C1 segment of cervical spinal cord (tissue), 14 donors: ENCODE data around the gene QRFP.

Source experiments
- DNase-seq, 14 donors: peaks; one replicate each; lab custom pipeline; 2025; lab: John Stamatoyannopoulos, UW

QRFP gene

DNA sequence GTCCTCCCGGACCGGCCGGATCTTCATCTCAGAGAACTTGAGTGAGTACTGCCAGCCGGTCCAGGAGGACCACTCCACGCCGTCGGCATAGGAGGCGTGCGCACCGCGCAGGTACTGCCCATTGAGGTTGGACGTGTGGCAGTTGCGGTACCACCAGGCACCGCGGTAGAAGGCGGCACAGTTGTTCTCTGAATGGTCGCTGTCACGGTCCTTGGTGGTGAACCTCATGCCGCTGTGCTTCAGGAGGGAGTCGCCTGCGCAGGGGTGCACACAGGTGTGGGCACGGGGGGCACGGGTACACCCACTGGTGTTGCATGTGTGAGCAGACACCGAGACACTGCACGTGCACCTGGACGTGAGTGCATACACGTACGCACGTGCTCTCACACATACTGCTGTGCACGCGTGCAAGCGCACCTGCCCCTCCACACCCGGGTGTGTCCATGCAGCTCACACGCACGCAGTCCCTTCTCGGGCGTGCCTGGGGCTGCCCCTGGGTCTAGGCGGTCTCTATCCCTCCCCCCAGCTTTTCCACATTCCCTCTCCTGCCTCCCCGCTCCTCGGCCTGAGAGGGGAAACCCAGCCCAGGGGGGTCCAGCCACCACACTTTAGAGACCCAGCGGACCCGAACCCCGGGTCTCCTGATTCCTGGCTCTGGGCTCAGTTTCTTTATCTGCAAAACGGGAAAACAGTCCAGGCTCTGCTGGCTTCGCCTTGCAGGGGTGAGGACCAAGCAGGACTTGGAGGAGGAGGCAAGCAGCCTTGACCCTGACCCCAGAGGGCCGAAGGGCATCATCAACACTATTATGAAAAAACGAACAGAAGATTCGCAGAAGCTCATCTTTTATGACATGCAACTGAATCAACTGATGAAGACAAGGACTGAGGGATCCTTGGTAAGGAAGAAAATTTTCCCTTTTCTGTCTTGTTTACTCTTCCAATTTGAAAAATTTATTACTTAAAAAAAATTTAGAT is 7.7 kb upstream of the QRFP start:
- no peak for DNase-seq

GRCh38 chr9:130903194-130904069 is 6.8 kb upstream of the QRFP start:
- no peak for DNase-seq

- DNase-seq = no peak
Measured at GRCh38 chr9:130902204-130903185, 5.9 kb upstream of the QRFP start.

GRCh38 chr9:130901498-130902203 is 5.0 kb upstream of the QRFP start:
- no peak for DNase-seq

- no peak for DNase-seq
Measured at GRCh38 chr9:130900701-130901497, 4.3 kb upstream of the QRFP start.

DNA sequence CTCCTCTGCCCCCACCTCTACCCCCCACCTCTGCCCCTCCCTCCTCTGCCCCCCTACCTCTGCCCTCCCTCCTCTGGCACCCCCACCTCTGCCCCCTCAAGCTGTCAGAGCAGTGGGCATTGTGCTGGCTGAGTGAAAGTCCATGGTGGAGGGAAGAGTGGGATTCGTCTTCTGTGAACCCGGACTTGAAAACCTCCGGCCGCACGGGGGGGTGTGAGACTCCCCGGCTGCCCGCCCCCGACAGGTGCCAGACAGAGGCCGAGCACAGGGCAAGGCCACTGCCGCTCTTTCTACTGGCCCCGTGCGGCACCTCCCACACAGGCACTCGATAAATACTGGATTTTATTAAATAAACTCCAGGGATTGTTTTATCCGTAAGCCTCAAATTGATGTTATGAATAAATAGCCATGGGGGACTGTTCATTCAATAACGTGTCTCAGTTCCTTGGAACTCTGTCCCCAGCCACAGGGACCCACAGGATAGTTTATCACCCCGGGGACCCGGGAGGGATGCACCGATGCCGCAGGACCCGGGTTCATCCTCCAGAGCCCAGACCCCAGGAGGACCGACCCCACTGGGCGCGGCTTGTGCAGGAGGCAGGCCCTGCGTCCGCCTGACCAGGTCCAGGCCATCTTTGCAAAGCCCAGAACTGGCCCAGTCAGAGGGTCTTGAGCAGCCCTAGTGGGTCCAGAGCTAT is 2.6 kb upstream of the QRFP start:
- DNase-seq = no peak

GRCh38 chr9:130898552-130898852 is 1.9 kb upstream of the QRFP start:
- DNase-seq = no peak

GRCh38 chr9:130897848-130898551 is 1.4 kb upstream of the QRFP start:
- no peak for DNase-seq

DNA sequence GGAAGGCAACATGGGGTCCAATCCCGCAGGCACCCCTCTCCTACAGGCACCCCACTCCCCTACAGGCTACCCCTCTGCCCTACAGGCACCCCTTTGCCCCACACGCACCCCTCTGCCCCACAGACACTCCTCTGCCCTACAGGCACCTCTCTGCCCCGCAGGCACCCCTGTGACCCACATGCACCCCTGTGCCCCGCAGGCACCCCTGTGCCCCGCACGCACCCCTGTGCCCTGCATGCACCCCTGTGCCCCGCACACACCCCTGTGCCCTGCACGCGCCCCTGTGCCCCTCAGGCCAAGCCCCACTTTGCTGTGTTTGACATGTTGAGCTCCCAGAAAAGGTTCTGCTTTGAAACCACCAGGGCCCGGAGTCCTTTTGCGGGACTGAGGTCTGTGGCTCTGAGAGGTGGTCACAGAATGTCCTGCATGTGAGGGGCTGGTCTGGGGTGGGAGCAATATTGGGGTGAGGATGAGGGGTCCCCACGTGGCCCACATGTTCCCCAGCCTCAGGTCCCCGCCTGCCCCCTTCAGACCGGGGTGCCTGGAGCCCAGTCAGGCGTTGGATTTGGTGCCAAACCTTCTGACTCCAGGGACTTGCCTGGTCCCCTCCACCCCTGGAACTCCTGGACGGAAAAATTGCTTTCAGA is 616 bp upstream of the QRFP start:
- no peak for DNase-seq

DNA sequence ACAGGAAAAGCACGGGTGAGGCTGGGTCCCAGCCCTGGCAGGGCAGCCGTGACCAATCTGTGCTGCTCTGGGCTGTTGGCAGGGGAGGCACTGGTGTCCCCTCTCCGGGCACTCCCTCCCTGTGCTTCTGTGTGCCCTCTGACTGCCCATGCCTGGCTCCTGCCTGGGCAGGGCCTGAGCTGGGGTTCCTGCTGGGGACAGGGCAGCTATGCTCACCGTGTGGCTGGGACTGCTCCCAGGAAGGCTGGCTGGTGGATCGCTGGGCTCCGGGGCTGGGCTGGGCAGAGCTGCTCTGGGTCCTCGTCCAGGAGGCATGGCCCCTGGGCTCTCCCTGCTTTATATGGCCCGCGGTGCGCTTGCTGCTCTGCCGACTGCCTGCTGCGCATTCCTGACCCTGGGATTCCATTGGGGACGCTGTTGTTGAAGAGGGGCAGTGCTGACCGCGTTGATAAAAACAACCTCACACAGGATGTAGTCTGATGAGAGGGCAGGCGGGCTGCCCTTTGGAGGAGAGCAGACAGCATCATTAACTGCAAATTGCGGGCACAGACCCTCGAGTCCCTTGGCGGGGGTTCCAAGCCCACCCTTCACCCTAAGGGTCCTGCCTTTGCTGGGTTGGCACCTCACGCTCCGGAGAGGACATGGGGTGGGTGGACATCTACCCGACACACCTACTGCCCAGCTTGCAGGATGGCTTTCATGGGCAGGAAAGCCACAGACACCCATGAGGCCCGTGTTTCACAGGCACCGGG is 955 bp downstream of the QRFP start:
- DNase-seq = peak in 5 of 14 donors; percentile 19 to 52 (median 39)

DNA sequence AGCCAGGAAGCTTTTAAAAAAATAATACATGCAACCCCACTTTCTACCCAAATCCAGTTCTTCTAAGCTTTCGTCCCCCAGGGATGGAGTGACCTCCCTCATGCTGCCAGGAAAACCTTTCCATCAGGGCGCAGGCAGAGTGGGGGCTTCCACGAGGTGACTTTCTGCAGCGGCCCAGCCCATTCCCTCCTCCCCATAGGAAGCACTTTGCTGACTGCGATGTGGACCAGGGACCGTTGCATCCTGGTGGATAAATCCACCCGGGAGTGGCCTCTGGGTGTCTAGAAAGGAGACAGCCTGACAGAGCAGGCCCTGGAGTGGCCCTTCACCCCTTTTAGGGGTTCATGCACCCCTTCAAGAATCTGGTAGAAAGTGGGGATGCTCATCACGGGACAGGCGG is 1.6 kb downstream of the QRFP start:
- DNase-seq = no peak

DNA sequence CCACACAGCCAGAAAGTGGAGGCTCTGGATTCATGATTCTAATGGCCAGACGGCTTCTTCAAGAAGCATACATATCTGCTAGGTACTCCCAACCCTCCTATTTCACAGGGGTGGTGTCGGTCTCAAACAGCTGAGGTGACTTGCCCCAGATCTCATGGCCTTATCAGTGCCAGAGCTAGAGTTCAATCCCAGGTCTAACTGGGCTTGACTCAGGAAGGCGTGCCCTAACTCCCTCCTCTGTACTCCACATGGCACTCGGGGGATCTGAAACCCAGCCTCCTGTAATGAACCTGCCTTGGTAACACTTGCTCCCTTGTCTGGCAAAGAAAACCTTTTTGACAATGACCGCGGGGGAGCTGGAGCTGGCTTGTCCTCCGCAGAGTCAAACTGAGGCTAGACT is 2.1 kb downstream of the QRFP start:
- no peak for DNase-seq

DNA sequence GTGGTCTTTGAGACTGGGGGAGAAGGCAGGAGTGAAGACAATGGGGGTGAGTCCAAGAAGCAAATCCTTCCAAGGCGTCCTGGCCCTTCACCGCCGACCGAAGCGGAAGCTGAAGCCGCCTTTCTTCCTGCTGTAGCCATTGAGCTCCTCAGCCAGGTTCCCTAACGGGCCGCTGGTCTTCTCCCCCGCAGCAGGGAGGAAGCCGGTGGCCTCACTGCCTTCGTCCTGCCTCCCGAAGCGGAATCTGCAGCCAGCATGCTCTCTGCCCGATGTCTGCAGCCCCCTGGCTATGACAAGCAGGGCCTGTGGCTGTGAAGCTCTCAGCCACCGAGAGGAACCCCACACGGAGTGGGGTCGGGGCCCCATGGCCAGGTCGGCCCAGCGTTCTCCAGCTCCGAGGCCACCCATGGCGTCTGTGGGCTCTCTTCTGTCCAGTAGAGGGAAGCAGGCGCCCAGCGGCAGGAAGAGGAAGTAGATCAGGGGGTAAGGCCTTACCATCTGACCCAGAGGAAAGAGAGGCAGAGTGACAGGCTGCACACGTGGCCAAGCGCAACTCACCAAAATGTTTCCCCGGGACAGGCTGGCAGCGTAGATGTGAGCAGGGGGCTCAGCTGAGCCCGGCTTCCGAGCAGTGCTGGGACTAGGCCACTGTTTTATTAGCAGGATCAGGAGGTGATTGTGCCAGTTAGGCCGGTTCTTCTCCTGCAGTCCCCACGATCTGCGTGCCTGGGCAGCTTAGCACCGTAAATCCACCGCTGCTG is 3.1 kb downstream of the QRFP start:
- peak in 7 of 14 donors; percentile 24 to 51 (median 43) for DNase-seq

DNA sequence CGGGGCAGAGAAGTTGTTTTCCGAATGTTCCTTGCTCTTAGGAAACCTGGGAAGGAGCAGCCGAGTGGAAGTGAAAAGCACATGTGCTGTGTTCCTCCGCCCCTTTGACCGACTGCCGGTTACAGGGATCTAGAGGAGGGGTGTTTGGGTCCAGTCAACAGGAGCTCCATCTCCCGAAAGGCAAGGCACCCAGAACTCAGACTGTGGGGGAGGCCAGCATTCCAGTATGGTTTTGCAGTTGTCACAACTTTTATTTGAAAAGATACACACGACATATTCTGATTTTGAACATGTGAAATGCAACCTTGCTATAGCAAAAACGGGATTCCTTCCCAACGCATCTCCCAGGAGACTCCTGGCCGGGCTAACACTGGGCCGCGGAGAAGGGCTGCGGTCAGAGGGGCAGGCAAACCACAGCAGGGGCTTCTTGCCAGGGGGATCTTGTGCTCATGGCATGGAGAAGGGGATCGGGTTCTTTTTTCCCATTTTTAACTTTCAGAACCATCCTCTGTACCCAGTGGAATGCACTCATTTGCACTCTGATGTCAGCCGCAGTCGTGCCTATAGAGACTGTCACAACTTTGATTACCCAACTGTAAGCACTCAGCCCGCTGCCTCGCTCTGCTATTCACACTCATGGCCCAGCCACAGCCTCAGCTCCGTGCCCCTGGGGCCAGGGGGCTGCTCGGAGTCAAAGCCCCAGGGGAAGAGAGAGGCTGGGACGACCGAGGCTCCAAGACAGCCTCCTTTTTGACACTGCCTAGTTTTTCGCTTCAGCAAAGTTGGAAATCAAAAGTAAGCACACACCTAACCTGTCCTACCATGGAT is 3.9 kb downstream of the QRFP start:
- no peak for DNase-seq

- DNase-seq = peak in 4 of 14 donors; percentile 23 to 27 (median 24)
Measured at GRCh38 chr9:130891688-130892476, 4.7 kb downstream of the QRFP start.
